ENCODE data around the gene SMIM13.

DNA sequence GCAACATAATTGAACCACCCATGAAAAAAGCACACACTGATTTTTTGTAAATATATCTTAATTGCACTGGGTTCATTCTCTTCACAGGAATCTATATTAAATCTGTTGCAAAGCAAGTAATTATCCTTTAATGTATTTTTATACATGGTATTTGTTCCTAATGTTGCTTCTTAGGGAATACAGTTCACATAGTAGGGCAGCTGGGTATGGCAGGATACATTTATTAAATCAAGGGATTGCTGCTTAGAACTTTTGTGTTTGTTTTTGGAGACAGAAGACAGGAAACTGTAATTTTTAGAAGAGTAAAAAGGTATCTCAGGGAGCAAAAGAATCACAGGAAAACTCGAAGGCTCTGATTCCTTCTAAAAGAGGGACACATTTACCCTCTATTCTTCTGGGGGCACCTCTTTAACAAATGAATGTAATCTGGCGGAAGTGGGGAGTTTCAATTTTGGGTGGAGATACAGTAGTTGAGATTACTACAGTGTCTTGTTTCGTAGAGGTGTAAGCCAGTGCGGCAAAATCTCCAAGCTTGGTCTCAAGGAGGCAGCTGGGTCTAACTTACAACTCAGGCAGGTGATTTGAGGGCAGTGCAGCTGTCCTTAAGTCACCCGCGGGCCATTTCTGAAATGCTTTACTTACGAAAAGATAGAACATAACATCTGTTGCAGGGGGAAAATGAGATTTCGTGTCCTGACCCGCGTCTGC, 812 bp upstream of the SMIM13 start:
- TF ChIP-seq, protein P1, sequence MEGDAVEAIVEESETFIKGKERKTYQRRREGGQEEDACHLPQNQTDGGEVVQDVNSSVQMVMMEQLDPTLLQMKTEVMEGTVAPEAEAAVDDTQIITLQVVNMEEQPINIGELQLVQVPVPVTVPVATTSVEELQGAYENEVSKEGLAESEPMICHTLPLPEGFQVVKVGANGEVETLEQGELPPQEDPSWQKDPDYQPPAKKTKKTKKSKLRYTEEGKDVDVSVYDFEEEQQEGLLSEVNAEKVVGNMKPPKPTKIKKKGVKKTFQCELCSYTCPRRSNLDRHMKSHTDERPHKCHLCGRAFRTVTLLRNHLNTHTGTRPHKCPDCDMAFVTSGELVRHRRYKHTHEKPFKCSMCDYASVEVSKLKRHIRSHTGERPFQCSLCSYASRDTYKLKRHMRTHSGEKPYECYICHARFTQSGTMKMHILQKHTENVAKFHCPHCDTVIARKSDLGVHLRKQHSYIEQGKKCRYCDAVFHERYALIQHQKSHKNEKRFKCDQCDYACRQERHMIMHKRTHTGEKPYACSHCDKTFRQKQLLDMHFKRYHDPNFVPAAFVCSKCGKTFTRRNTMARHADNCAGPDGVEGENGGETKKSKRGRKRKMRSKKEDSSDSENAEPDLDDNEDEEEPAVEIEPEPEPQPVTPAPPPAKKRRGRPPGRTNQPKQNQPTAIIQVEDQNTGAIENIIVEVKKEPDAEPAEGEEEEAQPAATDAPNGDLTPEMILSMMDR (IDR thresholded peaks at IDR 0.05; ENCODE audit: low read depth, low read length): no peak
- TF ChIP-seq EZH2phosphoT487 (IDR thresholded peaks at IDR 0.05; ENCODE audit: low read depth): no peak
